Endothelial cell of umbilical vein (primary cell): ENCODE data around the gene TMEM207. TPM values are rescaled to one million over a fixed set of nuclear protein-coding genes. Genes with fewer than 3 reads are reported as not detected.

Experiments used
- BruUV-seq: library from RNA; stranded (reverse); fragments of 400-500 nt; replicated peaks from 2 replicates; lab custom pipeline; 2021; lab: Mats Ljungman, UMichigan
- CTCF ChIA-PET: fragments of 300-600, 350-600 bp; sonication (Branson Sonifier 250); formaldehyde crosslinking; loops from one replicate; lab custom pipeline; 2021; ENCODE audit warnings: antibody characterized with exemption, inconsistent platforms; lab: Charles Lee
- POLR2A ChIA-PET: fragments of 300-600, 350-600 bp; sonication (Branson Sonifier 250); formaldehyde crosslinking; loops from one replicate; lab custom pipeline; 2021; ENCODE audit warnings: antibody characterized with exemption, inconsistent platforms; lab: Charles Lee
- DNase-seq: peaks from one replicate; pipeline ENCODE4 v3.0.0-alpha.2; 2011; ENCODE audit warnings: low read depth, low spot score
- FAIRE-seq: peaks from 2 replicates; lab custom pipeline; 2011; peaks lifted over from hg19 to GRCh38; lab: Jason Lieb, UNC
- H2AFZ ChIP-seq: 2 replicates; pipeline ENCODE4 v1.6.0; 2012; ENCODE audit warnings: low read depth, low read length, control low read depth, inconsistent platforms
- H3K27ac ChIP-seq: 2 replicates; pipeline ENCODE4 v1.5.1; 2011; ENCODE audit warnings: low read depth, mild to moderate bottlenecking, control low read depth, low read length, moderate library complexity; ENCODE audit not compliant: insufficient read depth
- H3K27me3 ChIP-seq, 2 experiments: 2 replicates each; pipeline versions ENCODE4 v1.6.0 to v1.6.1; 2011; ENCODE audit warnings: low read length in 2 of 2, mixed read lengths in 1 of 2; ENCODE audit not compliant: control insufficient read depth in 2 of 2, insufficient read depth in 2 of 2
- H3K36me3 ChIP-seq, 2 experiments: 2 replicates in 1 of 2; 3 replicates in 1 of 2; pipeline ENCODE4 v1.5.1; 2011; ENCODE audit warnings: low read length in 2 of 2, mild to moderate bottlenecking in 1 of 2, moderate library complexity in 1 of 2; ENCODE audit not compliant: control insufficient read depth in 2 of 2, insufficient read depth in 2 of 2; ENCODE audit errors: extremely low read depth in 1 of 2
- H3K4me1 ChIP-seq: 3 replicates; pipeline ENCODE4 v1.5.1; 2011; ENCODE audit warnings: mild to moderate bottlenecking, low read length; ENCODE audit not compliant: control insufficient read depth, insufficient read depth; ENCODE audit errors: extremely low read depth
- H3K4me2 ChIP-seq: 2 replicates; pipeline ENCODE4 v1.6.1; 2011; ENCODE audit warnings: low read length, control low read depth, mixed read lengths; ENCODE audit not compliant: insufficient read depth
- H3K4me3 ChIP-seq, 3 experiments: fragments of 200-600 bp in 1 of 3; sonication (generic), shearing (Covaris generic) in 1 of 3; replicated peaks in 1 of 3; 2 replicates each; pipeline ENCODE4 v1.5.1; 2011 to 2016; ENCODE audit warnings: control low read depth in 3 of 3, low read length in 3 of 3, mild to moderate bottlenecking in 2 of 3, inconsistent platforms in 1 of 3, low read depth in 1 of 3, moderate library complexity in 1 of 3; ENCODE audit not compliant: insufficient read depth in 1 of 3
- H3K79me2 ChIP-seq: 2 replicates; pipeline ENCODE4 v1.6.0; 2012; ENCODE audit warnings: low read length, inconsistent platforms; ENCODE audit not compliant: control insufficient read depth, insufficient read depth
- H3K9ac ChIP-seq: replicated peaks from 2 replicates; pipeline ENCODE3; 2011; ENCODE audit warnings: low read length, control low read depth; ENCODE audit not compliant: insufficient read depth; ENCODE audit errors: extremely low read depth
- H3K9me1 ChIP-seq: replicated peaks from 3 replicates; pipeline ENCODE4 v1.6.0; 2011; ENCODE audit warnings: mild to moderate bottlenecking, low read length; ENCODE audit not compliant: control insufficient read depth, insufficient read depth; ENCODE audit errors: extremely low read depth
- H3K9me3 ChIP-seq: replicated peaks from 2 replicates; pipeline ENCODE4 v1.5.1; 2012; ENCODE audit warnings: low read length, inconsistent platforms; ENCODE audit not compliant: control insufficient read depth, insufficient read depth
- H4K20me1 ChIP-seq: replicated peaks from 2 replicates; pipeline ENCODE3; 2011; ENCODE audit warnings: mild to moderate bottlenecking, low read length; ENCODE audit not compliant: control insufficient read depth, insufficient read depth; ENCODE audit errors: extremely low read depth
- EZH2 ChIP-seq: IDR thresholded peaks from 2 replicates; pipeline ENCODE4 v1.6.1; 2012; ENCODE audit warnings: borderline replicate concordance, low read depth, mild to moderate bottlenecking, moderate library complexity, low read length, inconsistent platforms; ENCODE audit not compliant: severe bottlenecking
- GATA2 ChIP-seq: IDR thresholded peaks from 2 replicates; pipeline ENCODE4 v1.7.0; 2011; ENCODE audit warnings: low read depth, mild to moderate bottlenecking, moderate library complexity, mixed read lengths, low read length; ENCODE audit not compliant: insufficient read length, insufficient read depth
- JUN ChIP-seq: IDR thresholded peaks from 2 replicates; pipeline ENCODE4 v1.6.1; 2011; ENCODE audit warnings: borderline replicate concordance, low read depth; ENCODE audit not compliant: insufficient read length, insufficient read depth
- POLR2AphosphoS5 ChIP-seq: IDR thresholded peaks from 2 replicates; pipeline ENCODE4 v1.6.1; 2012; ENCODE audit warnings: low read depth, mild to moderate bottlenecking, control low read depth, low read length, moderate library complexity; ENCODE audit not compliant: insufficient read depth
- dilution Hi-C: fragments of 300-500 bp; cut with MboI; formaldehyde crosslinking; loops from one replicate; pipeline ENCODE4 v1.15.0; 2019; ENCODE audit warnings: low sequenced_read_pairs; ENCODE audit not compliant: extremely low pct_ligation_motif_present
- intact Hi-C: fragments of 100-400 bp; cut with micrococcal nuclease; formaldehyde crosslinking; loops from one replicate; pipeline ENCODE4 v1.10.0; 2022
- polyA plus RNA-seq, 4 experiments: library from polyadenylated mRNA; depleted of rRNA in 3 of 4; stranded (reverse) in 3 of 4; unstranded in 1 of 4; fragments of >200 nt; gene quantifications; 2 replicates each; pipeline versions ENCODE4 v1.2.1 to v1.2.3, GENCODE V29; 2011 to 2012; ENCODE audit warnings: missing spikeins in 1 of 4
- total RNA-seq: library from RNA; stranded (reverse); gene quantifications from 2 replicates; pipeline ENCODE4 v1.2.3, GENCODE V29; 2021
- TF ChIP-seq, protein P1 (sequence below): IDR thresholded peaks from 2 replicates; pipeline ENCODE4 v1.6.1; 2011; ENCODE audit not compliant: insufficient read depth, insufficient read length

TMEM207 gene
- total and polyA plus RNA-seq, 2 donors (not counting 3 experiments of a cell fraction or from before 2014, with no cell fraction given): not detected

GRCh38 chr3:190425833-190426232, 23.9 kb downstream of the TMEM207 start:
- no peak overlapping the region for H3K4me2 ChIP-seq
- FAIRE-seq (no peak), DNase-seq (no peak)
- peaks cover 0 to 2% of the 10 kb centered on the region in 2 experiments for H3K27me3 ChIP-seq
- no peak overlapping the region for H3K9ac ChIP-seq
- no peaks in the 10 kb centered on the region for H3K9me3 ChIP-seq
- no peaks in the 10 kb centered on the region for H4K20me1 ChIP-seq
- ChIA-PET CTCF (interaction anchor here (0.7 to 5.6 kb wide), 20 partner anchors 12 to 465 kb away, joined by 3 to 131 read pairs (median 7); partner anchors contain the start of genes CLDN1 and P3H2), POLR2A (no interaction called here)
- no peak overlapping the region for H3K27ac ChIP-seq
- no TSS peak for BruUV-seq
- H3K9me1 ChIP-seq: no peaks in the 10 kb centered on the region
- intact Hi-C loops: loop anchor here (2.0 to 5.0 kb wide), 2 partner anchors 271 to 409 kb away; no protein-coding TSS in a partner anchor
- dilution Hi-C loops: no loop called here
- no peak for TF ChIP-seq JUN
- no peak for TF ChIP-seq GATA2
- TF ChIP-seq POLR2AphosphoS5: no peak
- TF ChIP-seq, protein P1, sequence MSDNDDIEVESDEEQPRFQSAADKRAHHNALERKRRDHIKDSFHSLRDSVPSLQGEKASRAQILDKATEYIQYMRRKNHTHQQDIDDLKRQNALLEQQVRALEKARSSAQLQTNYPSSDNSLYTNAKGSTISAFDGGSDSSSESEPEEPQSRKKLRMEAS: no peak
- TF ChIP-seq EZH2: no peak
- no peak overlapping the region for H3K4me3 ChIP-seq
- no peak overlapping the region for H2AFZ ChIP-seq
- H3K4me1 ChIP-seq: no peaks in the 10 kb centered on the region
- no peaks in the 10 kb centered on the region for H3K79me2 ChIP-seq
- H3K36me3 ChIP-seq: no peaks in the 10 kb centered on the region
